PC-9 (cell line): ENCODE measurements around the gene GAL.

ENCODE experiments used
- CTCF ChIP-seq: fragments of 200-600 bp; sonication (generic); conservative IDR thresholded peaks from 2 replicates; pipeline ENCODE4 v1.6.1; 2017; ENCODE audit warnings: mixed run types, antibody characterized with exemption, mild to moderate bottlenecking, moderate library complexity
- EZH2 ChIP-seq: fragments of 200-600 bp; sonication (generic); IDR thresholded peaks from 2 replicates; pipeline ENCODE4 v1.8.0; 2017; ENCODE audit warnings: antibody characterized with exemption, low read depth

GRCh38 chr11:68683536-68684384 is 584 bp upstream of the GAL start:
- no peak for TF ChIP-seq CTCF
- TF ChIP-seq EZH2 = no peak
